ENCODE measurements around the gene LDB1.

- TF ChIP-seq EZH2 (IDR thresholded peaks at IDR 0.05; ENCODE audit: borderline replicate concordance, low read length), result no peak
- TF ChIP-seq, protein P1, sequence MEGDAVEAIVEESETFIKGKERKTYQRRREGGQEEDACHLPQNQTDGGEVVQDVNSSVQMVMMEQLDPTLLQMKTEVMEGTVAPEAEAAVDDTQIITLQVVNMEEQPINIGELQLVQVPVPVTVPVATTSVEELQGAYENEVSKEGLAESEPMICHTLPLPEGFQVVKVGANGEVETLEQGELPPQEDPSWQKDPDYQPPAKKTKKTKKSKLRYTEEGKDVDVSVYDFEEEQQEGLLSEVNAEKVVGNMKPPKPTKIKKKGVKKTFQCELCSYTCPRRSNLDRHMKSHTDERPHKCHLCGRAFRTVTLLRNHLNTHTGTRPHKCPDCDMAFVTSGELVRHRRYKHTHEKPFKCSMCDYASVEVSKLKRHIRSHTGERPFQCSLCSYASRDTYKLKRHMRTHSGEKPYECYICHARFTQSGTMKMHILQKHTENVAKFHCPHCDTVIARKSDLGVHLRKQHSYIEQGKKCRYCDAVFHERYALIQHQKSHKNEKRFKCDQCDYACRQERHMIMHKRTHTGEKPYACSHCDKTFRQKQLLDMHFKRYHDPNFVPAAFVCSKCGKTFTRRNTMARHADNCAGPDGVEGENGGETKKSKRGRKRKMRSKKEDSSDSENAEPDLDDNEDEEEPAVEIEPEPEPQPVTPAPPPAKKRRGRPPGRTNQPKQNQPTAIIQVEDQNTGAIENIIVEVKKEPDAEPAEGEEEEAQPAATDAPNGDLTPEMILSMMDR (IDR thresholded peaks at IDR 0.05; ENCODE audit: low read length), result no peak
Observed at GRCh38 chr10:102150970-102151773, 31.0 kb upstream of the LDB1 start.

Measured in OCI-LY1 (cell line).